Dermis microvascular lymphatic vessel endothelial cell (primary cell): ENCODE results near the gene ATE1. TPM values are rescaled to one million over a fixed set of nuclear protein-coding genes. Genes with fewer than 3 reads are reported as not detected.
"Not testable (repeated sequence)": the region's sequence is repeated elsewhere in the genome, so short reads cannot be mapped to it uniquely, and the experiment has no call there.

Experiments used
- DNase-seq, 2 donors: peaks; one replicate each; pipeline versions ENCODE4 v3.0.0 to v3.0.0-alpha.2; 2010; ENCODE audit warnings: low read depth in 2 of 2
- total RNA-seq: library from RNA; depleted of rRNA; stranded (reverse); fragments of >200 nt; gene quantifications from 2 replicates; pipeline ENCODE4 v1.2.1, GENCODE V29; 2014

Gene ATE1
- total RNA-seq, 1 donor from 2014 or later: 31.1 TPM

DNA sequence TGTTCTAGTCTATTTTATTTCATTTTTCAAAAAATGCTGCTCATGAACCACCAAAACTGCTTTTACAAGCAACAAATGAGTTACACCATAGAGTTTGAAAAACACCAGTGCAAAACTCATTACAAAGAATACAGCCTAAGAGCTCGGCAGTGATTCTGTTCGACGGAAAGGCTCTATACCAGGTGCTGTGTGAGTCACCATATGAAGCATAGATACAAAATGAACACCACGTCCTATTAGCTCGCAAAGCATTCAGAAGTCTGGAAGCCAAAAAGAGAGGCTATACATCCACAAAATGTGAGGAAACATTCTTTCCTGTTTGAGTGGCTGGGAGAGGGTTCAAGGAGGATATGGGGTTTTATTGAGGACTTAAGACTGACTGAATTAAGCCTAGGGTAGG, 136.1 kb downstream of the ATE1 start:
- peak in 1 of 2 donors; percentile 88 for DNase-seq

DNA sequence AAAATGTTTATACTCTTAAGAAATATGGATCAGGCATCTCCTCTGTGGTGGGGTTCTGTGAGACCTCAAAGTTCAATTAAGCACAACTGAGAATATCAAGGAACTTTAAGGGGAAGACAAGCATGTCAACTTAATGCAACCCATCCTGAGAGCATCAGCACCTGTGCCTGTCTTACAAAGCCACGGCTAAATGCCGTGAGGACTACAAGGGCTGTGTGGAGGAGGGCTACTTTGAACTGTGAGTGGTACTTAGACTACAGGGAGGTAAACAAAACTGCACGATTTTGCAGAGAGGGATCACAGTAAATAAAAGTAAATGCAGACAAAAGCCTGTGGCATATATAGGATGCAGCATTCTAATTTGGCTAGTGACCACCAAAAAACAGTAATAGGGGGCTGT, 139.1 kb downstream of the ATE1 start:
- DNase-seq: no peak

DNA sequence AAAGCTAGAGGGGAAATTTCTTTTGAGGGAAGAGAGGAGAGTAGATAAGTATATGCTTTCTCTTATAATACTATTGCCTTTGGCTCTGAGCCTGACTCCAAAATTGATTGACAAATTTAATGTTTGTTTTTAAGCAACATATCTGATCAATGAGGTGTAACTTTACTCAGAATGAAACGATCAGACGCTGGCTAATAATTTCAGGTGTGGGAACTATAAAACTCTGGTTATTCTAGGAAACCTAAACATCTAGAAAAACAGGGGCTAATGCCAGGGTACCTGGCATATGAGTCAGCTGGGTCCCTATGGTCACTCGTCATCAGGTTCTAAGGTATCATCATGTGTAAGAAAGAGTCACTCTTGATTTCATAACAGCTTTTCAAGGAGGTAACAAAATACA, 139.7 kb downstream of the ATE1 start:
- DNase-seq: no peak

DNA sequence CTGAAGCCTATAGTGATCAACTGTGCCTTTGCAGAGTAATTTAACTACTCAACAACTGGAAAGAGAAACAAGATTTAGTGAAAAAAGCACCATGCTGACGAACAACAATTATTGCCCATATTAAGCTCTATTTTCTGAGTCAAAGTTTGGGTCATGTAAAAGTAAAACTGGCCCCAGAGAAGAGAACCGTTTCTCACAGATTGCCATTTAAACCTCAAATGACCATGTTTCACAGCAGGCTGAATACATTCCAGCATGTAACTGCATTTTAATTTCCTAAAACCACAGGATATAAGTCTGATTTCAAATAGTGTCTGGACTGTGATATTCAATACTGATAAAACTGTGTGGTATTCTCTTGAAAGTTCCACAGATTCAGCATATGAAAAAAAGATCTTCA, 140.7 kb downstream of the ATE1 start:
- DNase-seq: no peak

DNA sequence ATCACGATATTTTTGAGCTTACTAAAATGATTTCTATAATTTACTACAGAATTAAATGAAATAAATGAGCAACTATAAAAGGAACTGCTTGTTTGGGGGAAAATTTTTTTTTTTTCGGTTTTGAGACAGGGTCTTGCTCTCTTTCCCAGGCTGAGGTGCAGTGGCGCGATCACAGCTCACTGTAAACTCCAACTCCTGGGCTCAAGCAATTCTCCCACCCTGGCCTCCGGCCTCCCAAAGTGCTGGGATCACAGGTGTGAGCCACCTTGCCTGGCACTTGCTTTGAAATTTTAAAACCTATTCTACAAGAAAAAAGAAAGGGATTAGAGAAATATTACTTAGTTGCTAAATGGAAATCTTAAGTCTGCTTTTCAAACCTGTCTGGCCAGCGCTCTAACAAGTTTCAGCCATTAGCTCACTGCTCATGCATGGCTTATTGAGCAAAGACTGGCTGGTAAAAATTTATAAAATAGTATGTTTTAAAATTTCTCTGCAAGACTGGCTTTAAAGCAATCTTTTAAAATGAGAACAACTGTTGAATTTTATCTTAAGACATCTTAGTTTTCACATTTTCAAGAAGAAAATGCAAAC, 144.0 kb downstream of the ATE1 start:
- DNase-seq: no peak

DNA sequence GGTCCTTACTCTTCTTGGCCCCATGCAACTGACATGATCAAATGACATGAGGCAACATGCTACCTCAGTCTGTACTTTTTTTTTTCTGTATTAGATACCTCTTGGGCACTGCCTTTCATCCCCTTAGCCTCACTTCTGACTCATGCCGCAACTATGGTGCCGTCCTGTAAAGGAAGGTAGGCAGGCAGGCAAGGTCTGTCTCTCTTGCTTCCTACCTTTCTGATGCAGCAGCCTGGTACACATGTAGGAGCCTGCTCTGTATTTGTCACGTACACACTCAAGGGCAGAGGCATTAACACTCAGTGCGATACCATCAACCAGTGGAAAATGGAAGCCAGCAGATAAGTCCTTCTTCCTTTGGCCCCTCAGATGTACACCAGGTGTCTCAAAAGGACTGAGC, 146.7 kb downstream of the ATE1 start:
- DNase-seq: no peak

DNA sequence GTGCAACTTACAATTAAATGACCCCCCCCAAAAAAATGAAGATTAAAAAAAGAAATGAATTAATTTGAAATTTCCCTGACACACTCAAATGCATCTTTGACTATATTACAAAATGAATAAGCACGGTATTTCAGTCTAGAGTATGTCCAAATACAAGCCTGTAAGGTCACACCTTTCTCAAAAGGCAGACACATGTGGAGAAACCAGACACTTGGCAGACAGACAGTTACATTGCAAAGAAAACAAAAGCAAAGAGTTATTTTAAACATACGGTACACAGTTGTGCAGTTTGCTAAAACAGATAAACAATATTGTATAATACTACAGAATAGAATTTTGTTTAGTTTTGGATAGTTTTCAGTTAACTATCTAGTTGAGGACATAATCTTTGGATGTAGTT, 153.0 kb downstream of the ATE1 start:
- no peak for DNase-seq

DNA sequence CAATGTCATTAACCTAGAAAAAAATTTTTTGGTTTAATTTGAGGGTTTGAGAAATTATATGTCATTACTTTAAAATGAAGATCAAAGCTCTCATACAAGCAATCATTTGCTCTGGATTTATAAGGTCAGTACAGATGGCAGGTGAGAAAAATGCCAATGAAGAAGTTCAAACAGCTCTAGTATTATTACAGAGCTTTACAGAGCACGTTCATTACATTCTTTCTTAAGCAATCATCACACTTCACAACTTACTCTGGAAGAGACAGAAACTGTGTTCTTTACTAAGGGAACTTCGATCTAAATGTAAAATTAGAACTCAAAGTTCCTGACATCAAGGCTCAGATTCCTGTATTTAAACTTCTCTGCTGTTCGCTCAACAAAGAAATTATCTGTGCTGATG, 153.4 kb downstream of the ATE1 start:
- DNase-seq: no peak

DNA sequence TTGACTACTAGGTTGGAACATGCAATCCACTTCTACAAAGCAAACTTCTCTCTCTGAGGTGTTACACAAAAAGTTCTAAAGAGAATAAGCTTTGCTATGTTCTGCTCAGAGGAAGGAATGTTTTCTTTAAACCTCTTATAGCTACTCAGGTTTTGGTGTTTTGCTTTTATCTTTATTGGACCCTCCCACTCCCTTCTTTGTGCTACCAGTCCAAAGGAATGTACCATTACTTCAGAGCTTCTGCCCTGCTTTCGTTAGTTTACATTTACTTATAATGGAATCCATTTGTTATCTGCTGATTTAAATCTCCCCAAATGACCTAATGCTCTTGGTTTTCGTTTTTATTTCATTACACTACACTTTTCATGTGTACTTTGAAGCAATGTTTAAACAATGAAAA, 154.9 kb downstream of the ATE1 start:
- no peak for DNase-seq

DNA sequence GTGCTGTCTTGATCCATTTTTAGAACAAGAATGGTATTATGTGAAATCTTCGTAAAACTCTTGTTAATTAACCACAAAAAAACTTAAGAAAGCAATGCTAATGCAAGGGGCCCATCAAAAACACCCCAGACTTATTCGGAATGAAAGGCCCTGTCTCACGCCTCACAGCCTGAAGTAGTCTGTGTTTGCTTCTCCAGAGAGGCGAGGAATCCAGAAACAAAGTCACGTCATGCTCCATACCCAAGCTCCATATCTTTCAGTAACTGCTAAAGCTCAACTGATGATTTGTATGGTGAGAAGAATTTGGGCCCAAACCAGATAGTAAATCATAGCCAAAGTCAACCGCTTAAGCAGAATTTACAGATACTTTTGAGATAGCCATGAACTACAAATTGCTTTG, 155.4 kb downstream of the ATE1 start:
- DNase-seq: no peak

DNA sequence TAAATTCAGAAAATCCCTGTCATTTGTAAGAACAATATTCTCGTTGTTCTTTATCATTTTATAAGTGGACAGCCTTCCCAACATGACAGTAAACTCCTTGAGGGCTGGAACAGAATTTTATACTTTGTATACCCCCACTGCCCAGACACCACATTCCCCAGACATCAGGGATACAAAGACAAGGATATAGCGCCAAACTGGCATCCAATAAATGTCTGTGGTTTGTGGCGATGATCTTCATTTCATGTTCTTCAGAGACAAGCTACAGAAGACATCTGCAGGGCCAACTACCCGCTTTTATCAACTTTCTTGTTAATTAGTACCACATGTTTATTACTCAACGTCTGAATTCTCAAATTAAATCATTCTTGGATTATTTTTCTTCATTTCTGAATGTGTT, 155.9 kb downstream of the ATE1 start:
- no peak for DNase-seq

DNA sequence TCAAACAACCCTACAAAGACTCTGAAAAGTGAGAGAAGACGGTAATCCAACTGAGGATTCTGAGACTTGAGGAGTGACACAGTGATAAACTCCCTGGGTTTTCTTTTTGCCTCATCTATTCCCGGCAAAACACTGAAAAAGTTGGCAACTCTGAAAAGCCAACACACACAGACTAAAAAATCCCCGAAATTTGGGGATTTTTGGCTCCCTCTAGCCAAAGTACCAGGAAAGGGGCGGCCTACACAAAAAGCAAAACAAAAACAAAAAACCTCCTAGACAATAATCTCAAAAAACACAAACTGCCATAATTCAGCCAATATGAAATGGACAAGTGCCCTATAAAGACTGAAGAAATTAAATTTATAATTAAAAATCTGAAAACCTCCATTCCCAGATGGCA, 161.4 kb downstream of the ATE1 start:
- DNase-seq: no peak

DNA sequence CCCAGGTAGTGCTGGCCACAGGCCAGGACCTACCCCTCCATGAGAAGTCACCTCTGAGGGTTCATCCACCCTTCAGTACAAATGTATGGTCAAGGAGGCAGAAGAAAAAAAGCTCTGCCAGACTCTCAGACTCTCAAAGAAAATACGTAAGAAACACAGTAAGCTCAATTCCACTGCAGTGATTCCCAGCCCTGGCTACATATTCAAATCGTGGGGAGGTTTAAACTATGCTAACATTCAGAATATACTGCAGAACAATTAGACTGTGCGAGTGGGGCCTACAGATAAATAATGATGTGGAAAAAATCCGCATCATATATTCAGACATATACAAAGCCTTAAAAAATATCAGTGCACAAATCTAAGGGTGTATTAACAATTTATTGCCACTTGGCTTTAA, 162.6 kb downstream of the ATE1 start:
- no peak for DNase-seq

DNA sequence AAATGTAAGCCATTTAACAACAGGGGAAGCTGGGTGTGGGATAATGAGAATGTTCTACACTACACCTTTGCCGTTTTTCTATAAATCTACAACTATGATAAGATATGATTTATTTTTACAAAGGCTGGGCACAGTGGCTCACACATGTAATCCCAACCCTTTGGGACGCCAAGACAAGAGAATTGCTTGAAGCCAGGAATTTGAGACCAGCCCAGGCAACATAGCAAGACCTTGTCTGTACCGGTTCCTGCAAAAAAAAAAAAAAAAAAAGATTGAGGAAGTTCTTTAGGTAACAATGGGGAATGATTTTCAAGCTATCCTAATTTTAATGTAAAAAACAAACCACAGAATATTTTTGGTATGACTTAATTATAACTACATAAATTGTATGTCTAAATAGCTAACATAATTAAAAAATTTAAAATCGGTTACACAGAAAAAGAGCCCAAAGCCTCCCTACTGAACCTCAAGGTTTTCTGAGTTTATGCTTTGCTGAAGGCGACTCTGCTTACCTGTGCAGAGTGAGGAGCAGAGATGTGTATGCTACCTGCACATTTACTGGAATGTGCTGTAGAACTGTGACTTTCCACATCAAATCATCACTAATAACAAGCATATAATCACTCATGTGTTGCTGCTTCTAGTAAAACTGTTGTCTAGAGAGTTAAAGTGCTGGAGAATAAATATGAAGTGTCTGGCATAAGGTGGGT, 163.4 kb downstream of the ATE1 start:
- no peak for DNase-seq

DNA sequence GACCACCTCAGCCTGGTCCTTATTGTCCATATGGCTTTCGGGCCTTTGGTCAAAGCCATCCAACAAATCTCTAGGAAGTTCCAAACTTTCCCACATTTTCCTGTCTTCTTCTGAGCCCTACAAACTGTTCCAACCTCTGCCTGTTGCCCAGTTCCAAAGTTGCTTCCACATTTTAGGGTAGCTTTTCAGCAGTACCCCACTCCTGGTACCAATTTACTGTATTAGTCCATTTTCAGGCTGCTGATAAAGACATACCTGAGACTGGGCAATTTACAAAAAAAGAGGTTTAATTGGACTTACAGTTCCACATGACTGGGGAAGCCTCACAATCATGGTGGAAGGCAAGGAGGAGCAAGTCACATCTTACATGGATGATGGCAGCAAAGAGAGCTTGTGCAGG, 170.6 kb downstream of the ATE1 start:
- DNase-seq: not testable (repeated sequence)

DNA sequence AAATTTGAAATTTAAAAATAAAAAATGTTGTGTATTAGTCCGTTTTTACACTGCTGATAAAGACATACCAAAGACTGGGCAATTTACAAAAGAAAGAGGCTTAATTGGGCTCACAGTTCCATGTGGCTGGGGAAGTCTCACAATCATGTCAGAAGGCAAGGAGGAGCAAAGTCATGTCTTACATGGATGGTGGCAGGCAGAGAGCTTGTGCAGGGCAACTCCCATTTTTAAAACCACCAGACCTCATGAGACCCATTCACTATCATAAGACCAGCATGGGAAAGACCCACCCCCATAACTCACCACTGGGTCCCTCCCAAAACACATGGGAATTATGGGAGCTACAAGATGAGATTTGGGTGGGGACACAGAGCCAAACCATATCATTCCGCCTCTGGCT, 172.3 kb downstream of the ATE1 start:
- DNase-seq: not testable (repeated sequence)

DNA sequence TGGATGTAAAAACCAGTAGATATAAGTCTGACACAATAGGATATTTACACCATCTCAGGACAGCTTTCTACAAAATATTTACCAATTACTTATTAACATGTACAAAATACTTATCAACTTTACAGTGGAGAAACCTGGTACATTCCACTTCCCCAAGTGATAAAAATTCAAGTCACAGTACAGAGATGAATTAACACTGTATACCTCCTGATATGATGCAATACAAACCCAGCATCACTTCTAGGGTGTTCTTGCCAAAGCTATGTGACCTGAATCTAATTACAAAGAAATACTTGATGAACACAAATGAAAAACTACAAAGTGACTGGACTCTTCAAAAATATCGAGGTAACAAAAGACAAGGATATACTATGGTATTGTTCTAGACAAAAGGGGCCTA, 173.2 kb downstream of the ATE1 start:
- DNase-seq: no peak

DNA sequence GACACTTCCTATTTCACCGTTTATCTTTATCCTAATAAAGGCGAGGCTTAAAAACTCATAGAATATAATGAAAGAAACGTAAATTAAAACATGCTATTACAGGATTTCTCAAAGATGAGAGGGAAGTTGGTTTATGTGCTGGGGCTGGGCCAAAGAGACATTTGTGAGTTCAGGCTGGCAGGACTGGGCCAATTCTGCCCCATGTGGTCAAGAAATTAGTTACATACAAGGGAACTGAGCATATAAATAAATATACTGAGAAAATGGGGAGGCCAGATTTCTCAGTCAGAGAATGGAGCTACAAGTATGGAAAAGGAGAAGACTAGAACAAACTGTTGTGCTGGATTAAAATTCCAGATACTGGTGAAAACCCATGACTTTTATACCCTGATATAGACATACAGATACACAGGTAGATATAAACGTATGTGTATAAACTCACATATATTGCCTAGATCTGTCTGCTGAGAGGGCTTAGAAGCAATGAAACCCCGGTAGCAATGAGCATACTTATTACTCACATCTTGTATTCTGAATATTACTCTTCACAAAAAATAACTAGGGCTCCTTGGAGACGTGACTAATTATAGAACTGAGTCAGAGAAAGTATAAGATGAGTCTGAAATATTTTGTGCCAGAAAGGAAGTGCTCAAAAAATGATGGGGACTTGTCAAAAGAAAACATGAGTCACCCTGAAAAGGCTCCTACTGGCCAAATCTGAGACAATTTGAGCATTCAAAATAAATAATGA, 173.9 kb downstream of the ATE1 start:
- peak in 1 of 2 donors; percentile 81 for DNase-seq

DNA sequence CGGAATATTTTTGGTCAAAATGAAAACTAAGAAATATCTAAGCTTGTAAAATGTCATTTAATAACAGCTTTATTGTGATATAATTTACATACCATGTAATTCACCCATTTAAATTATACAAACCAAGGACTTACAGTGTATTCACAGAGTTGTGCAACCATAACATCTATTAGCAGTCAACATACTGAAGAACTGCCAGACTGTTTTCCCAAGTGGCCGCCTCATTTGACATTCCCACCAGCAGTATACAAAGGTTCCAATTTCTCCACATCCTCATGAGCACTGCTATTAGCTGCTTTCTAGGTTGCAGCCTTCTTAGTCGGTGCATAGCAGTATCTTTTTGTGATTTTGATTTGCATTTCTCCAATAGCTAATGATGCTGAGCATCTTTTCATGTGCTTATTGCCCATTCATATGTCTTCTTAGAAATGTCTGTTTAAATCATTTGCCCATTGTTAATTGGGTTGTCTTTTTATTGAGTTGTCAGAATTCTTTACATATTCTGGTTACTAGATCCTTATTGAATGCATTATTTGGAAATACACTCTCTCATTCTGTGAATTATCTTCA, 176.6 kb downstream of the ATE1 start:
- DNase-seq: no peak

DNA sequence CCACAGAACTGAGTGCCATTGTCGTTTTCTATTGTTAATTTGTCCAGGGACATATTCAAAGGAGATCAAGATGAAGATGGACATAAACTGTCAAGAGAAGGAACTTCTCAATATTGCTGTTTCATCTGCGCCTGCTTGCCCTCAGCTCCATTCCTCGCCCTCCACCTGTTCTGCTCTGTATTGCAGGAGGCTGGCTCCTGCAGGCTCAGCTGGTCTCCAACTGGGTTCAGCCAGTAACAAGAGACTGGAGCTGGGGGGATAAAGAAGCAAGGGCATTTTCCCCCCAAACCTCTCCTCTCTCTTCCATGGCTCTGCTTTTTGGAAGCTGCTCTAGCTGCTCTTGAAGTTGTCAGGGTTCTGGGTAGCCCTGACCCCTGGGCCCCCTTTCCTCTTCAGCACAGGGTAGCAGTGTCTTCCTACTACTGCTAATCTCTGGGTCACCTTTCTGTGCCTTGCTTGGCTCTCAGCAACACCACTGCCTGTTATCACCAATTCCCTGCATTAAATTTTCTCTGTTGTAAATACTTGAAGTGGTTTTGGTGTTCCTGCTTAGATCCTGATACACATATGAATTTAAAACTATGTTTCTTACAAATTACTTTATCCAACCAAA, 180.6 kb downstream of the ATE1 start:
- no peak for DNase-seq

DNA sequence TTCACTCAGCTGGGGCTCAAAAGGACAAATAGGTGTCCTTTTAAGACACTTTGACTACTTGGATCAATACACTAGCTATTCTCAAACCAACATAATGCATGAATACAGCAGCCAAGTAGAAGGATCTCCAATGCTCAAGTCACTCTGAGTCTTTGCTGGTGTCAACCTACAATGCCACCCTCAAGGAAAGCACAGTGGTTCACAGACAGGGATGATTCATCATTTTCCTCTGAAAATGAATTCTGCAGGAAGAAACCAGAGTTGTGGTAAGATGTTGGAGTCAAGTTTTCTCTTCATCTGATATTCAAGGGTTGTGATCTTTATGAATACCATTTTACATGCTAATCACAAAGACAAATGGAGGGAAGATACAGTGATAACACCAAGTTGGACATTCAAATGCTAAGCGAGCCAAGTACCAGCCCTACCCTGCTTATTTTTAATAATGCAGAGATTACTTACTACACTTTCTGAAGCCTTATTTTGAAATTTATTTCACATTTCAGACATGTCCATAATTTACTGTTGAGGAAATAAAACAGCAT, 186.5 kb downstream of the ATE1 start:
- DNase-seq: no peak

DNA sequence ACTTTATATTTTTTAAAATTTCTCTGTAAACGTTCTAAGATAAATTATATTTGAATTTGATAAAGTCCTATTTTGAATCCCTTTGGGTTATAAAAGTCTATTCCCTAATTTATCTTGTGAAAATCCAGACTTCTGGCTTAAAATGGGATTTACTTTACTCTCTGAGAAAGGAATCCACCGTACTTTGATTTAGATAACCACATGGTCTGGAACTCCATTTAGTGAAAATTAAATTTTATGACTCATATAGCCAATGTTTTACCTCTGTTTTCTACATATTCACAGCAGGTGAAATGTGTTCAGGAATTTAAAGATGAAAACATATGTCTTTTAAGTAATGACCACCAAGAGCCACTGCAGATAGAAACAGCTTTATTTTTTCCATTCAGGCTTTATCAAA, 187.8 kb downstream of the ATE1 start:
- no peak for DNase-seq
